OCI-LY3 (cell line): ENCODE data around the gene GUCY1B1.

Experiments used
- H2AFZ ChIP-seq: fragments of 200-600, 300-600 bp; shearing (Covaris generic); 2 replicates; pipeline ENCODE4 v1.6.0; 2014; ENCODE audit warnings: antibody characterized with exemption, low read depth, low read length
- H3K27ac ChIP-seq: fragments of 200-600, 300-600 bp; sonication (generic); 2 replicates; pipeline ENCODE4 v1.5.1; 2014; ENCODE audit warnings: mild to moderate bottlenecking, low read length, moderate library complexity, mixed read lengths
- H3K27me3 ChIP-seq: fragments of 200-600, 300-600 bp; sonication (generic); 2 replicates; pipeline ENCODE4 v1.6.1; 2014; ENCODE audit warnings: low read depth, low read length, mixed read lengths
- H3K36me3 ChIP-seq: fragments of 200-600, 300-600 bp; sonication (generic); replicated peaks from 2 replicates; pipeline ENCODE3; 2014; ENCODE audit warnings: low read depth, low read length, mixed read lengths
- H3K4me1 ChIP-seq: fragments of 300-600, 200-600 bp; sonication (generic); 2 replicates; pipeline ENCODE4 v1.6.1; 2014; ENCODE audit warnings: low read length, mixed read lengths
- H3K4me2 ChIP-seq: fragments of 200-600, 300-600 bp; sonication (generic); 2 replicates; pipeline ENCODE4 v1.6.1; 2014; ENCODE audit warnings: low read length, mixed read lengths
- H3K4me3 ChIP-seq: fragments of 300-600, 200-600 bp; sonication (generic); 2 replicates; pipeline ENCODE4 v1.5.1; 2014; ENCODE audit warnings: antibody characterized with exemption, mild to moderate bottlenecking, low read length, moderate library complexity
- H3K79me2 ChIP-seq: fragments of 300-600, 200-600 bp; shearing (Covaris generic); 2 replicates; pipeline ENCODE4 v1.6.1; 2014; ENCODE audit warnings: mild to moderate bottlenecking, low read length, mixed read lengths
- H3K9ac ChIP-seq: fragments of 300-600, 200-600 bp; shearing (Covaris generic); 2 replicates; pipeline ENCODE4 v1.6.0; 2014; ENCODE audit warnings: mild to moderate bottlenecking, low read length, moderate library complexity
- H3K9me3 ChIP-seq: fragments of 200-600, 300-600 bp; shearing (Covaris generic); 2 replicates; pipeline ENCODE4 v1.6.1; 2014; ENCODE audit warnings: low read length, mixed read lengths; ENCODE audit not compliant: insufficient read depth
- H4K20me1 ChIP-seq: fragments of 200-600, 300-600 bp; sonication (generic); 2 replicates; pipeline ENCODE4 v1.6.1; 2016; ENCODE audit warnings: low read length, mixed read lengths; ENCODE audit not compliant: insufficient read depth
- CTCF ChIP-seq: fragments of 200-600, 300-600 bp; sonication (generic); IDR thresholded peaks from 2 replicates; pipeline ENCODE4 v1.5.1; 2014; ENCODE audit warnings: antibody characterized with exemption, low read length, low read depth
- EZH2phosphoT487 ChIP-seq: fragments of 200-600 bp; shearing (Covaris generic); IDR thresholded peaks from 2 replicates; pipeline ENCODE4 v1.6.1; 2018; ENCODE audit warnings: antibody characterized with exemption, mixed run types, low read depth

GUCY1B1 gene

GRCh38 chr4:155787113-155787710, 28.4 kb downstream of the GUCY1B1 start:
- Histone ChIP-seq H2AFZ (peak overlapping the region; percentile 86), H3K9ac (no peak overlapping the region), H4K20me1 (no peaks in the 10 kb centered on the region), H3K36me3 (no peaks in the 10 kb centered on the region), H3K4me2 (peak overlapping the region; percentile 49), H3K9me3 (no peaks in the 10 kb centered on the region), H3K4me3 (peak overlapping the region; percentile 32), H3K79me2 (no peaks in the 10 kb centered on the region), H3K27me3 (no peaks in the 10 kb centered on the region), H3K27ac (no peak overlapping the region), H3K4me1 (peaks cover 10% of the 10 kb centered on the region)
- no peak for TF ChIP-seq EZH2phosphoT487
- peak; percentile 97 for TF ChIP-seq CTCF

GRCh38 chr4:155789391-155789790, 30.6 kb downstream of the GUCY1B1 start:
- H4K20me1 ChIP-seq: no peaks in the 10 kb centered on the region
- no peak overlapping the region for H3K27ac ChIP-seq
- H2AFZ ChIP-seq: peak overlapping the region; percentile 69
- no peak for TF ChIP-seq EZH2phosphoT487
- no peak for TF ChIP-seq CTCF
- H3K4me3 ChIP-seq: peak overlapping the region; percentile 70
- no peaks in the 10 kb centered on the region for H3K27me3 ChIP-seq
- 0 out of 2 replicates have a peak overlapping the region, but pooled peaks have one; percentile 0 for H3K9ac ChIP-seq
- no peaks in the 10 kb centered on the region for H3K9me3 ChIP-seq
- no peaks in the 10 kb centered on the region for H3K79me2 ChIP-seq
- peak overlapping the region; percentile 79 for H3K4me2 ChIP-seq
- peaks cover 10% of the 10 kb centered on the region for H3K4me1 ChIP-seq
- H3K36me3 ChIP-seq: no peaks in the 10 kb centered on the region

- no peaks in the 10 kb centered on the region for H3K27me3 ChIP-seq
- H4K20me1 ChIP-seq: no peaks in the 10 kb centered on the region
- peak overlapping the region; percentile 70 for H3K4me3 ChIP-seq
- H3K9ac ChIP-seq: no peak overlapping the region
- H3K27ac ChIP-seq: no peak overlapping the region
- H3K36me3 ChIP-seq: no peaks in the 10 kb centered on the region
- no peaks in the 10 kb centered on the region for H3K9me3 ChIP-seq
- peaks cover 10% of the 10 kb centered on the region for H3K4me1 ChIP-seq
- no peaks in the 10 kb centered on the region for H3K79me2 ChIP-seq
- peak overlapping the region; percentile 79 for H3K4me2 ChIP-seq
- H2AFZ ChIP-seq: peak overlapping the region; percentile 69; the same call in 1 of the 2 replicates
- TF ChIP-seq CTCF (no peak), EZH2phosphoT487 (no peak)
Measured at GRCh38 chr4:155789982-155790381, 31.2 kb downstream of the GUCY1B1 start.

- Histone ChIP-seq H4K20me1 (no peaks in the 10 kb centered on the region), H3K79me2 (no peaks in the 10 kb centered on the region), H3K27ac (no peak overlapping the region), H3K4me3 (no peak overlapping the region), H3K9ac (no peak overlapping the region), H2AFZ (no peak overlapping the region), H3K36me3 (no peaks in the 10 kb centered on the region), H3K27me3 (no peaks in the 10 kb centered on the region), H3K4me1 (peaks cover 2% of the 10 kb centered on the region), H3K9me3 (no peaks in the 10 kb centered on the region), H3K4me2 (no peak overlapping the region)
- TF ChIP-seq CTCF (no peak), EZH2phosphoT487 (no peak)
Measured at GRCh38 chr4:155794589-155795236, 35.9 kb downstream of the GUCY1B1 start.
